HEK293 (cell line): ENCODE results near the gene PNKD.
A peak's percentile ranks its signal among the peaks of the same experiment; 100 is the strongest.

ENCODE experiments used
- CTCF ChIA-PET: fragments of 350-600 bp; formaldehyde crosslinking; extraction: SDS; loops from one replicate; lab custom pipeline; 2021; ENCODE audit warnings: antibody characterized with exemption; lab: Yijun Ruan, JAX
- POLR2A ChIA-PET: fragments of 300-600 bp; formaldehyde crosslinking; extraction: SDS; loops from one replicate; lab custom pipeline; 2020; ENCODE audit warnings: antibody characterized with exemption, inconsistent platforms; lab: Yijun Ruan, JAX
- H3K27ac ChIP-seq: fragments of 200-500 bp; sonication (Bioruptor generic); 2 replicates; pipeline ENCODE4 v1.5.1; 2014; ENCODE audit warnings: low read depth, low read length, control low read depth, inconsistent platforms; ENCODE audit errors: extremely low read depth
- H3K36me3 ChIP-seq, 2 experiments: fragments of 200-500 bp in 1 of 2; sonication (Bioruptor generic) in 1 of 2; 1 replicate in 1 of 2; 2 replicates in 1 of 2; pipeline ENCODE4 v1.5.1; 2014 to 2017; ENCODE audit warnings: inconsistent platforms in 2 of 2, low read length in 2 of 2; ENCODE audit not compliant: control insufficient read depth in 2 of 2, insufficient read depth in 1 of 2
- H3K4me1 ChIP-seq: fragments of 200-500 bp; sonication (Bioruptor generic); 2 replicates; pipeline ENCODE4 v1.5.1; 2014; ENCODE audit warnings: mild to moderate bottlenecking, low read length, inconsistent platforms; ENCODE audit not compliant: control insufficient read depth, insufficient read depth
- H3K4me3 ChIP-seq: 2 replicates; pipeline ENCODE4 v1.5.1; 2011; ENCODE audit warnings: low read depth, mild to moderate bottlenecking, control low read depth, low read length, moderate library complexity
- H3K9me3 ChIP-seq: fragments of 200-500 bp; sonication (Bioruptor generic); 2 replicates; pipeline ENCODE4 v1.5.1; 2014; ENCODE audit warnings: low read depth, low read length, inconsistent platforms; ENCODE audit not compliant: control insufficient read depth, insufficient read depth
- KLF1 ChIP-seq: fragments of 450-650 bp; formaldehyde crosslinking; IDR thresholded peaks from 2 replicates; pipeline ENCODE4 v1.5.1; 2016; ENCODE audit warnings: missing biosample characterization, missing genetic modification characterization
- SP2 ChIP-seq: fragments of 450-650 bp; formaldehyde crosslinking; IDR thresholded peaks from 2 replicates; pipeline ENCODE4 v1.5.1; 2016; ENCODE audit warnings: missing biosample characterization, missing genetic modification characterization
- ZNF114 ChIP-seq: fragments of 450-650 bp; formaldehyde crosslinking; IDR thresholded peaks from 2 replicates; pipeline ENCODE4 v1.5.0; 2017; ENCODE audit warnings: missing biosample characterization, missing genetic modification characterization
- ZNF16 ChIP-seq: fragments of 450-650 bp; formaldehyde crosslinking; IDR thresholded peaks from 2 replicates; pipeline ENCODE4 v1.5.1; 2016; ENCODE audit warnings: low read depth, missing biosample characterization, missing genetic modification characterization
- ZNF311 ChIP-seq: fragments of 450-650 bp; formaldehyde crosslinking; IDR thresholded peaks from 2 replicates; pipeline ENCODE4 v1.5.1; 2017; ENCODE audit warnings: missing biosample characterization, missing genetic modification characterization, borderline replicate concordance
- ZNF354C ChIP-seq: fragments of 450-650 bp; formaldehyde crosslinking; IDR thresholded peaks from 2 replicates; pipeline ENCODE4 v1.5.1; 2016; ENCODE audit warnings: missing biosample characterization, missing genetic modification characterization, low read depth, borderline replicate concordance
- ZNF830 ChIP-seq: fragments of 450-650 bp; IDR thresholded peaks from 2 replicates; pipeline ENCODE4 v1.5.0; 2018; ENCODE audit warnings: missing biosample characterization, missing genetic modification characterization, low read depth, mild to moderate bottlenecking, moderate library complexity
- TF ChIP-seq, protein P1 (sequence below): fragments of 450-650 bp; formaldehyde crosslinking; IDR thresholded peaks from 2 replicates; pipeline ENCODE4 v1.5.1; 2016; ENCODE audit warnings: missing biosample characterization, missing genetic modification characterization
- TF ChIP-seq, protein P2 (sequence below): fragments of 450-650 bp; formaldehyde crosslinking; IDR thresholded peaks from 2 replicates; pipeline ENCODE4 v1.5.1; 2016; ENCODE audit warnings: missing biosample characterization, missing genetic modification characterization
- TF ChIP-seq, protein P3 (sequence below): fragments of 450-650 bp; formaldehyde crosslinking; IDR thresholded peaks from 2 replicates; pipeline ENCODE4 v1.5.1; 2016; ENCODE audit warnings: missing biosample characterization, missing genetic modification characterization

Gene PNKD

DNA sequence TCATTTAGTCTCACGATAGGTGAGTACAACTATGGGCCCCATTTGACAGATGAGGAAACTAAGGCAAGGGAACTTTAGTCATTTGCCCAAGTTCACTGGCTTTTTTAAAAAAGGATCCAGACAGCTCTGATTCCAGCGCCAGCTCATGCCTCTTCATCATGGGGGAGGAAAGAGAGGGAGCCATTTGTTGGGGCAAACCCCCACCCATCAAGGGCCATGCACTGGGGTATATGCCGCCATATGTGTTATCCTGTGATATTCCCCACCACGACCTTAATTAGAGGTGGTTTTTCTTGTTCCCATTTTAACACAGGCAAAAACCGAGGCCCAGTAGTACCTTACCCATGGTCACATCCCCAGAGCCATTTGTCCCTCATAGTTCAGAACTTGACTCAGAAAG is 10.2 kb upstream of the PNKD start:
- no peak overlapping the region for H3K4me3 ChIP-seq
- H3K9me3 ChIP-seq, result no peaks in the 10 kb centered on the region
- POLR2A ChIA-PET, result interaction anchor here (2.8 kb wide), 1 partner anchor 10 kb away, joined by 9 read pairs; the partner anchor contains the start of genes AAMP and PNKD
- no peak for TF ChIP-seq ZNF311 (tag by site-specific recombination)
- peaks cover 6 to 45% of the 10 kb centered on the region in 2 experiments for H3K36me3 ChIP-seq
- no peak overlapping the region for H3K27ac ChIP-seq
- H3K4me1 ChIP-seq, result no peaks in the 10 kb centered on the region; the same call in 1 of the 2 replicates
- CTCF ChIA-PET, result interaction anchor here (1.8 kb wide), 1 partner anchor 74 kb away, joined by 10 read pairs; no protein-coding TSS in a partner anchor

DNA sequence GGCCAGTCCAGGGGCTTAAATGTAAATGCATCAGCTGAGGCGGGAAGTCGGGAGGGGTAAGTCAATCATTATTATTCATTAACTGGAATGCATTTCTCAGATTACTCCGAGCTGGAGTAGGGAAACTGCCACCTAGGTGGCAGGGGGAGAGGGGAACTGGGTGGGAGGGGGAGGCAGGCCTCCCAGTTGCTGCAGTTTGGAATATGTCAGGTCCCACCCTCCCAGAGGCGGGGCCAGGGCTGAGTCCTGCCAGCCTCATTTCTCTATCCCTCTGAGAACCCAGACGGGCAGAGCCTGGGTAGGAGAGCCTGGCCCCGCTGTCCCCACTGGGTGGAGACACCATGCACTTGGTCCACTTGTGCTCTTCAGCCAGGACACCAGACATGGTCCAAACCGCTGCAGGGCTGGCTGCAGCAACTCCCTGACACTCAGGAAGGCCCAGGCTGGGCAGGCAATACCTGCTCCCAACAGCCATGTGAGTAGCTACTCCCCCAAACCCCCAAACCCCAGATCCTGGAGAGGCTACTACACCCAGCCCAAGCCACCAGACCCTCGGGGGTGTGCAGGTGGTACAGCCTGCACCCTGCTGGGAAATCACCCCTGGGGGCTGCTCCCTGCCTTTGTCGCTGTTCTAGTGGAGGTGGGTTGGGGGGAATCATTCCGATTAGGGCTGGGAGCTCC is 9.4 kb upstream of the PNKD start, which contains the start of gene GPBAR1:
Gene GPBAR1, plus strand, starts transcription at position 274 of the 681 bp plus-strand sequence. CDS start 1,710 bp downstream, outside the sequence.
- no peaks in the 10 kb centered on the region for H3K9me3 ChIP-seq
- no peaks in the 10 kb centered on the region; the same call in 1 of the 2 replicates for H3K4me1 ChIP-seq
- peaks cover 9 to 45% of the 10 kb centered on the region in 2 experiments; a peak in 2 of 3 replicates for H3K36me3 ChIP-seq
- no peak within 1 kb of the TSS for H3K4me3 ChIP-seq
- TF ChIP-seq ZNF114 (tag by site-specific recombination) (no peak), ZNF830 (tag by site-specific recombination) (no peak), SP2 (peak; percentile 40; the same call in 1 of the 2 replicates), KLF1 (tag by site-specific recombination) (0 out of 2 replicates have a peak, but pooled peaks have one; percentile 8), ZNF16 (tag by site-specific recombination) (no peak), ZNF354C (tag by site-specific recombination) (no peak)
- TF ChIP-seq, protein P1, sequence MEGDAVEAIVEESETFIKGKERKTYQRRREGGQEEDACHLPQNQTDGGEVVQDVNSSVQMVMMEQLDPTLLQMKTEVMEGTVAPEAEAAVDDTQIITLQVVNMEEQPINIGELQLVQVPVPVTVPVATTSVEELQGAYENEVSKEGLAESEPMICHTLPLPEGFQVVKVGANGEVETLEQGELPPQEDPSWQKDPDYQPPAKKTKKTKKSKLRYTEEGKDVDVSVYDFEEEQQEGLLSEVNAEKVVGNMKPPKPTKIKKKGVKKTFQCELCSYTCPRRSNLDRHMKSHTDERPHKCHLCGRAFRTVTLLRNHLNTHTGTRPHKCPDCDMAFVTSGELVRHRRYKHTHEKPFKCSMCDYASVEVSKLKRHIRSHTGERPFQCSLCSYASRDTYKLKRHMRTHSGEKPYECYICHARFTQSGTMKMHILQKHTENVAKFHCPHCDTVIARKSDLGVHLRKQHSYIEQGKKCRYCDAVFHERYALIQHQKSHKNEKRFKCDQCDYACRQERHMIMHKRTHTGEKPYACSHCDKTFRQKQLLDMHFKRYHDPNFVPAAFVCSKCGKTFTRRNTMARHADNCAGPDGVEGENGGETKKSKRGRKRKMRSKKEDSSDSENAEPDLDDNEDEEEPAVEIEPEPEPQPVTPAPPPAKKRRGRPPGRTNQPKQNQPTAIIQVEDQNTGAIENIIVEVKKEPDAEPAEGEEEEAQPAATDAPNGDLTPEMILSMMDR (tag by site-specific recombination), result 0 out of 2 replicates have a peak, but pooled peaks have one; percentile 34
- TF ChIP-seq, protein P2, sequence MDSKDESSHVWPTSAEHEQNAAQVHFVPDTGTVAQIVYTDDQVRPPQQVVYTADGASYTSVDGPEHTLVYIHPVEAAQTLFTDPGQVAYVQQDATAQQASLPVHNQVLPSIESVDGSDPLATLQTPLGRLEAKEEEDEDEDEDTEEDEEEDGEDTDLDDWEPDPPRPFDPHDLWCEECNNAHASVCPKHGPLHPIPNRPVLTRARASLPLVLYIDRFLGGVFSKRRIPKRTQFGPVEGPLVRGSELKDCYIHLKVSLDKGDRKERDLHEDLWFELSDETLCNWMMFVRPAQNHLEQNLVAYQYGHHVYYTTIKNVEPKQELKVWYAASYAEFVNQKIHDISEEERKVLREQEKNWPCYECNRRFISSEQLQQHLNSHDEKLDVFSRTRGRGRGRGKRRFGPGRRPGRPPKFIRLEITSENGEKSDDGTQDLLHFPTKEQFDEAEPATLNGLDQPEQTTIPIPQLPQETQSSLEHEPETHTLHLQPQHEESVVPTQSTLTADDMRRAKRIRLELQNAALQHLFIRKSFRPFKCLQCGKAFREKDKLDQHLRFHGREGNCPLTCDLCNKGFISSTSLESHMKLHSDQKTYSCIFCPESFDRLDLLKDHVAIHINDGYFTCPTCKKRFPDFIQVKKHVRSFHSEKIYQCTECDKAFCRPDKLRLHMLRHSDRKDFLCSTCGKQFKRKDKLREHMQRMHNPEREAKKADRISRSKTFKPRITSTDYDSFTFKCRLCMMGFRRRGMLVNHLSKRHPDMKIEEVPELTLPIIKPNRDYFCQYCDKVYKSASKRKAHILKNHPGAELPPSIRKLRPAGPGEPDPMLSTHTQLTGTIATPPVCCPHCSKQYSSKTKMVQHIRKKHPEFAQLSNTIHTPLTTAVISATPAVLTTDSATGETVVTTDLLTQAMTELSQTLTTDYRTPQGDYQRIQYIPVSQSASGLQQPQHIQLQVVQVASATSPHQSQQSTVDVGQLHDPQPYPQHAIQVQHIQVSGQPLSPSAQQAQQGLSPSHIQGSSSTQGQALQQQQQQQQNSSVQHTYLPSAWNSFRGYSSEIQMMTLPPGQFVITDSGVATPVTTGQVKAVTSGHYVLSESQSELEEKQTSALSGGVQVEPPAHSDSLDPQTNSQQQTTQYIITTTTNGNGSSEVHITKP (tag by site-specific recombination), result peak; percentile 55
- TF ChIP-seq, protein P3, sequence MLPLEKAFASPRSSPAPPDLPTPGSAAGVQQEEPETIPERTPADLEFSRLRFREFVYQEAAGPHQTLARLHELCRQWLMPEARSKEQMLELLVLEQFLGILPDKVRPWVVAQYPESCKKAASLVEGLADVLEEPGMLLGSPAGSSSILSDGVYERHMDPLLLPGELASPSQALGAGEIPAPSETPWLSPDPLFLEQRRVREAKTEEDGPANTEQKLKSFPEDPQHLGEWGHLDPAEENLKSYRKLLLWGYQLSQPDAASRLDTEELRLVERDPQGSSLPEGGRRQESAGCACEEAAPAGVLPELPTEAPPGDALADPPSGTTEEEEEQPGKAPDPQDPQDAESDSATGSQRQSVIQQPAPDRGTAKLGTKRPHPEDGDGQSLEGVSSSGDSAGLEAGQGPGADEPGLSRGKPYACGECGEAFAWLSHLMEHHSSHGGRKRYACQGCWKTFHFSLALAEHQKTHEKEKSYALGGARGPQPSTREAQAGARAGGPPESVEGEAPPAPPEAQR (tag by site-specific recombination), result no peak
- ChIA-PET CTCF (no interaction called here), POLR2A (interaction anchor here (2.8 kb wide), 1 partner anchor 9 kb away, joined by 9 read pairs; the partner anchor contains the start of genes AAMP and PNKD)
- H3K27ac ChIP-seq, result no peak within 1 kb of the TSS
